ENCODE measurements around the gene SP140L. TPM values are rescaled to one million over a fixed set of nuclear protein-coding genes. Genes with fewer than 3 reads are reported as not detected.

Gene SP140L
- total and polyA plus RNA-seq, 2 of the 8 experiments (the other 6 are each of a cell fraction or from before 2014, with no cell fraction given): 0.36 to 1.5 TPM

- ChIA-PET POLR2A (ENCODE audit: partially characterized antibody) (no interaction called here), CTCF (ENCODE audit: partially characterized antibody) (interaction anchor here (0.9 to 1.8 kb wide), 2 partner anchors 19 to 25 kb away, joined by 4 read pairs; no protein-coding TSS in a partner anchor)
- H2BK5ac ChIP-seq (ENCODE audit: low read depth, low read length): no peak overlapping the region
- WGBS, 2 experiments (ENCODE audit: extremely low coverage in 1 of 2, insufficient coverage in 1 of 2, insufficient read length in 1 of 2, insufficient replicate concordance in 2 of 2, low coverage in 1 of 2, low lambda C conversion rate in 2 of 2, missing lambda C conversion rate in 1 of 2): 89% methylated on average over 2 of the region's 2 CpGs; no CpG with 5 or more reads in 1 of the 2 experiments
- H3K4me3 ChIP-seq (ENCODE audit: extremely low read depth in 1 of 4, insufficient read depth in 2 of 4, low read depth in 3 of 4, low read length in 4 of 4): no peak overlapping the region
- no peaks in the 10 kb centered on the region for H4K20me1 ChIP-seq (replicated peaks in 1 of 2; ENCODE audit: control insufficient read depth in 1 of 2, insufficient read depth in 2 of 2, low read length in 2 of 2)
- H3K79me1 ChIP-seq (ENCODE audit: low read depth, low read length): no peaks in the 10 kb centered on the region
- H3K27ac ChIP-seq (ENCODE audit: low read depth, low read length): no peak overlapping the region
- FAIRE-seq (no peak), DNase-seq (ENCODE audit: low read depth in 1 of 2, low spot score in 2 of 2) (no peak)
- no peak overlapping the region for H3K14ac ChIP-seq (ENCODE audit: insufficient read length)
- no peaks in the 10 kb centered on the region for H3K79me2 ChIP-seq (ENCODE audit: control insufficient read depth in 1 of 2, insufficient read depth in 2 of 2, low read length in 2 of 2)
- H4K8ac ChIP-seq (ENCODE audit: extremely low read depth, insufficient read depth, low read length): no peak overlapping the region
- H3K4me2 ChIP-seq (ENCODE audit: insufficient read depth in 1 of 2, low read depth in 2 of 2, low read length in 2 of 2): no peak overlapping the region
- H3K9ac ChIP-seq (replicated peaks in 1 of 4; ENCODE audit: extremely low read depth in 1 of 4, low read depth in 3 of 4, low read length in 3 of 4): no peak overlapping the region
- no peaks in the 10 kb centered on the region for H3K23me2 ChIP-seq (ENCODE audit: low read depth, low read length)
- no peak overlapping the region for H3K18ac ChIP-seq (ENCODE audit: extremely low read depth, low read length)
- H4K5ac ChIP-seq (ENCODE audit: insufficient read length, low read depth, low read length): no peak overlapping the region
- H4K91ac ChIP-seq (replicated peaks; ENCODE audit: insufficient read length, low read length): no peak overlapping the region
- H3K9me3 ChIP-seq (ENCODE audit: insufficient read depth in 2 of 2, low read depth in 1 of 2, low read length in 1 of 2): peaks cover 3% of the 10 kb centered on the region in 2 experiments; a peak in 1 of 4 replicates
- H3K56ac ChIP-seq (replicated peaks; ENCODE audit: insufficient read length, low read depth, low read length): no peak overlapping the region
- no peak overlapping the region for H2AFZ ChIP-seq (ENCODE audit: low read length)
- no peak overlapping the region for H2AK5ac ChIP-seq (ENCODE audit: low read depth, low read length)
- no peak overlapping the region for H2BK15ac ChIP-seq (ENCODE audit: low read length)
- H2BK12ac ChIP-seq (ENCODE audit: low read depth, low read length): no peak overlapping the region
- H3K27me3 ChIP-seq (replicated peaks in 1 of 4; ENCODE audit: control insufficient read depth in 3 of 4, extremely low read depth in 1 of 4, insufficient read depth in 3 of 4, low read length in 3 of 4): no peaks in the 10 kb centered on the region
- no peak overlapping the region for H3K23ac ChIP-seq (ENCODE audit: insufficient read length)
- H3K36me3 ChIP-seq (ENCODE audit: control insufficient read depth in 2 of 4, insufficient read depth in 4 of 4, low read length in 3 of 4): no peaks in the 10 kb centered on the region
- no peaks in the 10 kb centered on the region for H3K4me1 ChIP-seq (replicated peaks in 1 of 4; ENCODE audit: control insufficient read depth in 3 of 4, insufficient read depth in 4 of 4, low read length in 3 of 4)
- H2BK120ac ChIP-seq (replicated peaks; ENCODE audit: low read depth, low read length): no peak overlapping the region
- no peak overlapping the region for H2BK20ac ChIP-seq (ENCODE audit: low read length)
- H3K4ac ChIP-seq (replicated peaks; ENCODE audit: insufficient read length, low read depth, low read length): no peak overlapping the region
- TF ChIP-seq CTCF (IDR thresholded peaks at IDR 0.05; ENCODE audit: control extremely low read depth in 1 of 3, insufficient read depth in 1 of 3, low read depth in 1 of 3, low read length in 3 of 3): no peak
- TF ChIP-seq TCF12 (IDR thresholded peaks at IDR 0.05; ENCODE audit: low read depth, low read length): no peak
- TF ChIP-seq SIN3A (conservative IDR thresholded peaks at IDR 0.05 in 1 of 2, IDR thresholded peaks at IDR 0.05 in 1 of 2; ENCODE audit: low read depth in 1 of 2, low read length in 2 of 2): no peak
- TF ChIP-seq KDM5A (IDR thresholded peaks at IDR 0.05; ENCODE audit: low read length): no peak
- no peak for TF ChIP-seq E2F6 (IDR thresholded peaks at IDR 0.05)
- TF ChIP-seq CREB1 (IDR thresholded peaks at IDR 0.05): no peak
- no peak for TF ChIP-seq RBBP5 (IDR thresholded peaks at IDR 0.05; ENCODE audit: borderline replicate concordance, low read depth, low read length)
- TF ChIP-seq CBX5 (IDR thresholded peaks at IDR 0.05; ENCODE audit: low read depth, low read length): no peak
- no peak for TF ChIP-seq FOSL1 (IDR thresholded peaks at IDR 0.05; ENCODE audit: insufficient read depth, low read depth, low read length)
- TF ChIP-seq CHD2 (IDR thresholded peaks at IDR 0.05; ENCODE audit: low read length): no peak
- no peak for TF ChIP-seq SAP30 (IDR thresholded peaks at IDR 0.05; ENCODE audit: insufficient read depth, insufficient replicate concordance, low read length)
Measured at GRCh38 chr2:230299618-230300017, 27.4 kb upstream of the SP140L start.

All from H1 (cell line).